ENCODE data around the gene IL10RB.

DNA sequence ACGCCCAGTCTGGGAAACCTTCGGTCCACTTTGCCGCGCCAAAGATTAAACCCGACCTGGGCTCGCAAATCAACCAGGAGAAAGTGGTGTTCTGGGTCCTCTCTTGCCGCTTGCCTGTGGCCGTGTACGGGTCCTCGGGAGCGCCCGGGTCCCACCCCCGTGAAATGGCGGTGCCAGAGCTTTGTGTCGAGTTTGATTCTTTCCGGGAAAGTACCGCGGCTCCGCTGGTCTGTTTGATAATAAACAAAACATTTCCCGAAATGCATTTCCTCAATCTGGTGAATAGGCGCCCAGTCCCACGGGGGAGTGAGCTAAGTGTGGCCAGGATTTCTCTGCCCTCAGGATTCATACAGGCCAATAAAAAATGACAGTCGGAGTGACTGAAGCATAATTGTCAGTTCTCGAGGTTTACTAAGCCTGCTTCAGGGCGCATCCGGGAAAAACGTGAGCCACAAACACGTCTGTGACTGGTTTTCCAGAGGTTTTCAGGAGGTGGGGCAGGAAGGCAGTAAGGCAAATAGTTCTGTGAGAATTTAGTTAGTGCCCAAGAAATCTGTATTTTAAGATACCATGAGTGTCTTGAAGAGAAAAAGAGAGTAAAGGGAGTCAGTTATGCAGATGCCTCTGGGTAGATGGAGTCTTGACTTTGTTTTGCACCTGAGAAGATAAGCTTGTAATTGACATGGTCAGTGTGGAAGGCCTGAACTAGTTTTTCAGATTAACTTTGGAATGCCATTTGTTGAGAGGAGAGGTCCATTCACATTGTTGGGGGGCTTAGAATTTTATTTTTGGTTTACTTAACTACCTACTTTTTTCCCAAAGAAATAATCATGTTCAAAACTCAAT lies 59.3 kb downstream of the IL10RB start:
- TF ChIP-seq, protein P1, sequence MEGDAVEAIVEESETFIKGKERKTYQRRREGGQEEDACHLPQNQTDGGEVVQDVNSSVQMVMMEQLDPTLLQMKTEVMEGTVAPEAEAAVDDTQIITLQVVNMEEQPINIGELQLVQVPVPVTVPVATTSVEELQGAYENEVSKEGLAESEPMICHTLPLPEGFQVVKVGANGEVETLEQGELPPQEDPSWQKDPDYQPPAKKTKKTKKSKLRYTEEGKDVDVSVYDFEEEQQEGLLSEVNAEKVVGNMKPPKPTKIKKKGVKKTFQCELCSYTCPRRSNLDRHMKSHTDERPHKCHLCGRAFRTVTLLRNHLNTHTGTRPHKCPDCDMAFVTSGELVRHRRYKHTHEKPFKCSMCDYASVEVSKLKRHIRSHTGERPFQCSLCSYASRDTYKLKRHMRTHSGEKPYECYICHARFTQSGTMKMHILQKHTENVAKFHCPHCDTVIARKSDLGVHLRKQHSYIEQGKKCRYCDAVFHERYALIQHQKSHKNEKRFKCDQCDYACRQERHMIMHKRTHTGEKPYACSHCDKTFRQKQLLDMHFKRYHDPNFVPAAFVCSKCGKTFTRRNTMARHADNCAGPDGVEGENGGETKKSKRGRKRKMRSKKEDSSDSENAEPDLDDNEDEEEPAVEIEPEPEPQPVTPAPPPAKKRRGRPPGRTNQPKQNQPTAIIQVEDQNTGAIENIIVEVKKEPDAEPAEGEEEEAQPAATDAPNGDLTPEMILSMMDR (IDR thresholded peaks at IDR 0.05; ENCODE audit: insufficient read depth, low read length): no peak
- peak; percentile 76 for TF ChIP-seq SPI1 (IDR thresholded peaks at IDR 0.05; ENCODE audit: borderline replicate concordance, low read depth)
- TF ChIP-seq GABPA (IDR thresholded peaks at IDR 0.05; ENCODE audit: low read depth): 0 out of 2 replicates have a peak, but pooled peaks have one; percentile 3
- TF ChIP-seq POLR2AphosphoS5 (IDR thresholded peaks at IDR 0.05; ENCODE audit: low read depth): no peak
- TF ChIP-seq, protein P2, sequence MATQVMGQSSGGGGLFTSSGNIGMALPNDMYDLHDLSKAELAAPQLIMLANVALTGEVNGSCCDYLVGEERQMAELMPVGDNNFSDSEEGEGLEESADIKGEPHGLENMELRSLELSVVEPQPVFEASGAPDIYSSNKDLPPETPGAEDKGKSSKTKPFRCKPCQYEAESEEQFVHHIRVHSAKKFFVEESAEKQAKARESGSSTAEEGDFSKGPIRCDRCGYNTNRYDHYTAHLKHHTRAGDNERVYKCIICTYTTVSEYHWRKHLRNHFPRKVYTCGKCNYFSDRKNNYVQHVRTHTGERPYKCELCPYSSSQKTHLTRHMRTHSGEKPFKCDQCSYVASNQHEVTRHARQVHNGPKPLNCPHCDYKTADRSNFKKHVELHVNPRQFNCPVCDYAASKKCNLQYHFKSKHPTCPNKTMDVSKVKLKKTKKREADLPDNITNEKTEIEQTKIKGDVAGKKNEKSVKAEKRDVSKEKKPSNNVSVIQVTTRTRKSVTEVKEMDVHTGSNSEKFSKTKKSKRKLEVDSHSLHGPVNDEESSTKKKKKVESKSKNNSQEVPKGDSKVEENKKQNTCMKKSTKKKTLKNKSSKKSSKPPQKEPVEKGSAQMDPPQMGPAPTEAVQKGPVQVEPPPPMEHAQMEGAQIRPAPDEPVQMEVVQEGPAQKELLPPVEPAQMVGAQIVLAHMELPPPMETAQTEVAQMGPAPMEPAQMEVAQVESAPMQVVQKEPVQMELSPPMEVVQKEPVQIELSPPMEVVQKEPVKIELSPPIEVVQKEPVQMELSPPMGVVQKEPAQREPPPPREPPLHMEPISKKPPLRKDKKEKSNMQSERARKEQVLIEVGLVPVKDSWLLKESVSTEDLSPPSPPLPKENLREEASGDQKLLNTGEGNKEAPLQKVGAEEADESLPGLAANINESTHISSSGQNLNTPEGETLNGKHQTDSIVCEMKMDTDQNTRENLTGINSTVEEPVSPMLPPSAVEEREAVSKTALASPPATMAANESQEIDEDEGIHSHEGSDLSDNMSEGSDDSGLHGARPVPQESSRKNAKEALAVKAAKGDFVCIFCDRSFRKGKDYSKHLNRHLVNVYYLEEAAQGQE (IDR thresholded peaks at IDR 0.05; ENCODE audit: insufficient replicate concordance, low read depth): no peak

Data from HL-60 (cell line).